Measurements from ENCODE around the gene CLASRP. TPM values are rescaled to one million over a fixed set of nuclear protein-coding genes. Genes with fewer than 3 reads are reported as not detected.

Gene CLASRP
- total RNA-seq, 4 donors from 2014 or later: 23.3 to 86.7 (median 44.0) TPM

DNA sequence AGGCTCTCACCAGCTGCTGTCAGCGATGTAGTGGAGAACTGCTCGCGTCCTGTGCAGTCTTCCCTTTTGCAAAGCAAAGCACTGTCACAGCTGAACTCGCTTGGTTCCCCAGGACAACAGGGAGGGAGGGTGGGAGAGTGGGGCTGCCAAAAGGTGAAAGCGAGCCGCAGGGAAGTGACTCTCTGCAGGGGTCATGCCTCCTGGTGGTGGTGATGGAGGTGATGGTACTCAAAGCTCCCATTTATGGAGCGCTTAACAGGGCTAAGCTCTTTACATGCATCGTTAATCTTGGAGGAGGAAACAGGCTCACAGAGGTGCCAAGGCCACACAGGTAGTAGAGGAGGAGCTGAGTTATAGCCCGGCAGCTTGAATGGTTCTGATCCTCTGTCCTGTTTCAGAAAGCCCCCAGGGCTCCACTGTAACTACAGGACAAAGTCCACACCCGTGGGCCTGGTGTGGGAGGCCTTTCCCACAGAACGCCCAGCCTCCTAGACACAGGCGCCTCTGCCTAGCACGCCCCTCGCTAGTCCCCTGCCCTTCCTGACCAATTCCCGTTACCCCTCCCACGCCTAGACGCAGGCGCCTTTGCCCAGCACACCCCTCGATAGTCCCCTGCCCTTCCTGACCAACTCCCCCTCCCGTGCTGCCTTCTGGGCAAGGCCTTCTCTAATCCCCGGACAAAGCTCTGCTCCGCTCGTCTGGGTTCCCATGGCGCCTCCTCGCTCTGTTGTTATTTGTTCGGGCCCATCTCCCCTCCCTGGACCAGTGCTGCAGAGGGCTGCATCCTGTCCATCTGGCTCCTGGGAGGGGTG, 64.9 kb downstream of the CLASRP start:
- no peak for TF ChIP-seq CTCF (IDR thresholded peaks at IDR 0.05; ENCODE audit: low read depth)

DNA sequence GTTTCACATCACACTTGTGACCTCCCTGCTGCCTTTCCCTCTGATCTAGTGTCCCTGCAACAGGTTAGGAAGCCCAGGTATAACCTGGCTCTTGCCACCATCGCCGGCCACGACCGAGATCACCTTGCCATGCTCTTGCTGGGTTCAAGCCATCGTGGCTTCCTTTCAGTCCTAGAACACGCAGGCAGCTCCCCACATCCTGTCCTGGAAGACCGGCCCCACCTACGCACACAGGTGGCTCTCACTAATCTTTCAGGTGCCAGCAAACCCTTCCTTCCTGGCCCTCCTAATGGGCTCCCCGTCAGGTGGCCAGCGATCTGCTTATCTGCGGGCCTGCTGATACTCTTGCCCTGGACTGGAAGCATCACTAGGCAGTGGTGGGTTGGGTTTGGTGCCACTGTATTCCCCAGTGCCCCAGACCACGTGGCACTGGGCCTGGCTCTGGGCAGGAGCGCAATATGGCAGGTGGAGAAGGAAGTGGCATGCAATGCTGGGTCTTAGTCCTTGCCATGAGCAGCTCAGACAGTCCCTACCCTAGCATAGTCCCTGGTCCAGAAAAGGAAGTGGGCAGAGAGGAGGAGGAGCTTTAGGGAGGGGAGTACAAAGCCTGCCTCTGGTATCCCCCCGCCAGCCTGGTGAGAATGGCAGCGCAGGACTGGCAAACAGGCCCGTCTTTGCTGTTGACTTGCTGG, 66.0 kb downstream of the CLASRP start:
- no peak for TF ChIP-seq CTCF (IDR thresholded peaks at IDR 0.05; ENCODE audit: low read depth)

DNA sequence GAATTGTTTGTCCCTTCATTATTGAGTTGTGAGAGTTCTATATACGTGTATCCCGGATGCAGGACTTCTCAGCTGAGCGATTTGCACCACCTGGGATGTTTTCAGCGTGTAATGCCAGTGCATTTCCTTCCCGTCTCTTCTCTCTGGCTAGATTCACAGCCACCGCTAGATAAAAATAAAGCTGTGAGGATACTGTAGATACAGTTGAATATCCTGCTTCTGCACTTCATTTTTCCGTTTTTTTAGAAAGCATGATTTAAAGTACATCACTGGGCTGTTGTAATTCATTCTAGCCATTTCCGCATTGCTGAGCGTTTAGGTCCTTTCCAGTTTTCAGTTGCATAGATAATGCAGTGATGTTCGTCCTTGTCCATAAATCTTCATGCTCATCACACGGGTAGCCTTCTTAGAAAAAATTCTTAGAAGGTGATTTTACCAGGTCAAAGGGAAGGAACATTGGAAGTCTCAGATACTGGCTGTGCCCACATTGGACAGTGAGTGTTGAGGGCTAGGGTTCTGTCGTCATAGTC, 68.8 kb downstream of the CLASRP start:
- TF ChIP-seq CTCF (IDR thresholded peaks at IDR 0.05; ENCODE audit: low read depth): no peak

DNA sequence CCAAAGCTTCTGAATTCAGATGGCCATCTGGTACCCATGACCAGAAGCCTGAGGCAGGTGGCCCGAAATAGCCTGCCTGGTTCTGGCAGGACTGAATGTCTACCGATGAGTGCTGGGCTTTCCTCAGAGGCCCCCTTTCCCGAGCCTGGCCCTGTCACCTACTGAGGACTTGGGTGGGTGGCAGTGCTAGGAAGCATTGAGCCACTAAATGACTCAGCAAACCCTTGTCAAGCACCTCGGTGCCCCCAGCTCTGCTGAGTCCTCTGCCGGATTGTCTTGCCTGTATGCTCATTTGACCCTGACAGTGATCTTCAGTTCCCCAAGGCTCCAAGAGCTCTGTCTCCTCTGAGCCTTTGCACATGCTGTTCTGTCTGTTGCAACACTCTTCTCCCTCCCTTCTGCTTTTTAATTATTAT, 72.0 kb downstream of the CLASRP start:
- TF ChIP-seq CTCF (IDR thresholded peaks at IDR 0.05; ENCODE audit: low read depth): no peak

GRCh38 chr19:45112111-45112827, 73.4 kb downstream of the CLASRP start:
- TF ChIP-seq CTCF (IDR thresholded peaks at IDR 0.05; ENCODE audit: low read depth): no peak

- no peak for TF ChIP-seq CTCF (IDR thresholded peaks at IDR 0.05; ENCODE audit: low read depth)
Measured at GRCh38 chr19:45113628-45114027, 74.8 kb downstream of the CLASRP start.

- TF ChIP-seq CTCF (IDR thresholded peaks at IDR 0.05; ENCODE audit: low read depth): no peak
Measured at GRCh38 chr19:45114116-45114515, 75.3 kb downstream of the CLASRP start.
